Measurements from ENCODE around the gene ACAP1. TPM values are rescaled to one million over a fixed set of nuclear protein-coding genes. Genes with fewer than 3 reads are reported as not detected.
A peak's percentile ranks its signal among the peaks of the same experiment; 100 is the strongest.
"Not testable (repeated sequence)": the region's sequence is repeated elsewhere in the genome, so short reads cannot be mapped to it uniquely, and the experiment has no call there.

Gene ACAP1
- total RNA-seq, 1 donor from 2014 or later: 1.3 TPM

GRCh38 chr17:7328840-7329373, 7.4 kb upstream of the ACAP1 start, which contains the start of gene NEURL4:
Gene NEURL4 (minus strand): TSS chr17:7329335. CDS start chr17:7329312, 23 bp downstream.
- Mint-ChIP-seq H3K27me3 (ENCODE audit: low read depth) (no peaks in the 10 kb centered on the region), H3K4me3 (peak within 1 kb of the TSS; percentile 93), H3K9me3 (no peaks in the 10 kb centered on the region), H3K36me3 (ENCODE audit: low read depth) (no peaks in the 10 kb centered on the region), H3K27ac (ENCODE audit: unreplicated experiment) (peak within 1 kb of the TSS; percentile 99), H3K4me1 (peaks cover 22% of the 10 kb centered on the region)
- TF ChIP-seq, protein P1, sequence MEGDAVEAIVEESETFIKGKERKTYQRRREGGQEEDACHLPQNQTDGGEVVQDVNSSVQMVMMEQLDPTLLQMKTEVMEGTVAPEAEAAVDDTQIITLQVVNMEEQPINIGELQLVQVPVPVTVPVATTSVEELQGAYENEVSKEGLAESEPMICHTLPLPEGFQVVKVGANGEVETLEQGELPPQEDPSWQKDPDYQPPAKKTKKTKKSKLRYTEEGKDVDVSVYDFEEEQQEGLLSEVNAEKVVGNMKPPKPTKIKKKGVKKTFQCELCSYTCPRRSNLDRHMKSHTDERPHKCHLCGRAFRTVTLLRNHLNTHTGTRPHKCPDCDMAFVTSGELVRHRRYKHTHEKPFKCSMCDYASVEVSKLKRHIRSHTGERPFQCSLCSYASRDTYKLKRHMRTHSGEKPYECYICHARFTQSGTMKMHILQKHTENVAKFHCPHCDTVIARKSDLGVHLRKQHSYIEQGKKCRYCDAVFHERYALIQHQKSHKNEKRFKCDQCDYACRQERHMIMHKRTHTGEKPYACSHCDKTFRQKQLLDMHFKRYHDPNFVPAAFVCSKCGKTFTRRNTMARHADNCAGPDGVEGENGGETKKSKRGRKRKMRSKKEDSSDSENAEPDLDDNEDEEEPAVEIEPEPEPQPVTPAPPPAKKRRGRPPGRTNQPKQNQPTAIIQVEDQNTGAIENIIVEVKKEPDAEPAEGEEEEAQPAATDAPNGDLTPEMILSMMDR (conservative IDR thresholded peaks at IDR 0.05): no peak
- peak; percentile 37 for DNase-seq (ENCODE audit: low read depth, low spot score)

- peak overlapping the region; percentile 99 for H3K27ac Mint-ChIP-seq (ENCODE audit: unreplicated experiment)
- H3K36me3 Mint-ChIP-seq (ENCODE audit: low read depth): no peaks in the 10 kb centered on the region
- TF ChIP-seq, protein P1 (conservative IDR thresholded peaks at IDR 0.05): peak; percentile 15
- peak overlapping the region; percentile 91 for H3K4me3 Mint-ChIP-seq
- H3K27me3 Mint-ChIP-seq (ENCODE audit: low read depth): no peaks in the 10 kb centered on the region
- peak; percentile 95 for DNase-seq (ENCODE audit: low read depth, low spot score)
- no peaks in the 10 kb centered on the region for H3K9me3 Mint-ChIP-seq
- H3K4me1 Mint-ChIP-seq: peaks cover 22% of the 10 kb centered on the region
Observed at GRCh38 chr17:7329374-7329996, 6.8 kb upstream of the ACAP1 start.

- Mint-ChIP-seq H3K27ac (ENCODE audit: unreplicated experiment) (peak overlapping the region; percentile 99), H3K27me3 (ENCODE audit: low read depth) (no peaks in the 10 kb centered on the region), H3K4me1 (peaks cover 22% of the 10 kb centered on the region), H3K9me3 (no peaks in the 10 kb centered on the region), H3K36me3 (ENCODE audit: low read depth) (no peaks in the 10 kb centered on the region), H3K4me3 (peak overlapping the region; percentile 91)
- TF ChIP-seq, protein P1 (conservative IDR thresholded peaks at IDR 0.05): no peak
- peak; percentile 74 for DNase-seq (ENCODE audit: low read depth, low spot score)
Observed at GRCh38 chr17:7329997-7330637, 6.2 kb upstream of the ACAP1 start.

DNA sequence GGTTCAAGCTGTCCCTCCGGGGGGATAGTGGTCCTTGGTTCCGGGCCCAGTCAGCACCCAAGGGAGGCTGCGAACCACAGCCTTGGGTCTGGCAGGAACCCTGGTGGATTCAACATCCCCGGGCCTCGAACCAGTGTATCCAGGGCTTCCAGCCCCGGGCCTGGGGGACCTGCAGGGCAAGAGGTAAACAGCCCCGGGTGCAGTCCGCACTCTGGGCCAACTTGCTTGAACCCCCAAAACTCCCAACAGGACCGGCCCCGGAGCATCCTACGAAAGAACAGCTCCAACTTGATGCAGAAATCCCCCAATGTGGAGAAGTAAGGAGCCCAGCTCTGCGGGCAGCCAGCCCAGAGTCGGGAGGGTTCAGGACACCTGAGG, 5.7 kb upstream of the ACAP1 start:
- Mint-ChIP-seq H3K4me1 (peaks cover 22% of the 10 kb centered on the region), H3K4me3 (peak overlapping the region; percentile 91), H3K27me3 (ENCODE audit: low read depth) (no peaks in the 10 kb centered on the region), H3K27ac (ENCODE audit: unreplicated experiment) (peak overlapping the region; percentile 99), H3K36me3 (ENCODE audit: low read depth) (no peaks in the 10 kb centered on the region), H3K9me3 (no peaks in the 10 kb centered on the region)
- no peak for DNase-seq (ENCODE audit: low read depth, low spot score)
- TF ChIP-seq, protein P1 (conservative IDR thresholded peaks at IDR 0.05): no peak

- TF ChIP-seq, protein P1 (conservative IDR thresholded peaks at IDR 0.05): no peak
- Mint-ChIP-seq H3K4me3 (peak overlapping the region; percentile 20), H3K27me3 (ENCODE audit: low read depth) (no peaks in the 10 kb centered on the region), H3K9me3 (no peaks in the 10 kb centered on the region), H3K36me3 (ENCODE audit: low read depth) (no peaks in the 10 kb centered on the region), H3K4me1 (peaks cover 22% of the 10 kb centered on the region), H3K27ac (ENCODE audit: unreplicated experiment) (no peak overlapping the region)
- DNase-seq (ENCODE audit: low read depth, low spot score): no peak
Observed at GRCh38 chr17:7332111-7332510, 4.2 kb upstream of the ACAP1 start.

DNA sequence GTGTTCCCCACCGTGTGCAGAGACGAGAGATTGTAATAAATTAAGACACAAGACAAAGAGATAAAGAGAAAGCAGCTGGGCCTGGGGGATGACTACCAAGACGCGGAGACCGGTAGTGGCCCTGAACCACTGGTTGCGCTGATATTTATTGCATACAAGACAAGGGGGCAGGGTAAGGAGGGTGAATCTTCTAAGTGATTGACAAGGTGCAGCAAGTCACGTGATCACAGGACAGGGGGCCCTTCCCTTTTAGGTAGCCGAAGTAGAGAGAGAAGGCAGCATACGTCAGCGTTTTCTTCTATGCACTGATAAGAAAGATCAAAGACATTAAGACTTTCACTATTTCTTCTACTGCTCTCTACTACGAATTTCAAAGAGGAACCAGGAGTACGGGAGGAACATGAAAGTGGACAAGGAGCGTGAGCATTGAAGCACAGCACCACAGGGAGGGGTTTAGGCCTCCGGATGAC, 3.7 kb upstream of the ACAP1 start:
- H3K36me3 Mint-ChIP-seq (ENCODE audit: low read depth); H3K27ac Mint-ChIP-seq (ENCODE audit: unreplicated experiment); DNase-seq (ENCODE audit: low read depth, low spot score); H3K9me3 Mint-ChIP-seq; H3K27me3 Mint-ChIP-seq (ENCODE audit: low read depth): not testable (repeated sequence)
- peak overlapping the region; percentile 20 for H3K4me3 Mint-ChIP-seq
- peaks cover 22% of the 10 kb centered on the region for H3K4me1 Mint-ChIP-seq
